IPS-NIHi11 (cell line): ENCODE results near the gene EPHA5.
A peak's percentile ranks its signal among the peaks of the same experiment; 100 is the strongest.

ENCODE experiments used
- DNase-seq: peaks from one replicate; pipeline ENCODE4 v3.0.0; 2012; ENCODE audit warnings: mixed read lengths, low spot score

EPHA5 gene

GRCh38 chr4:65670331-65671031 lies at the start of gene EPHA5:
EPHA5 (minus strand) TSS chr4:65670489; CDS start chr4:65669742, 747 bp downstream.
- DNase-seq = peak; percentile 69

- DNase-seq = no peak
Measured at GRCh38 chr4:65719635-65720034, 49.3 kb upstream of the EPHA5 start.

- DNase-seq = no peak
Measured at GRCh38 chr4:65698631-65699030, 28.3 kb upstream of the EPHA5 start.

- DNase-seq = no peak
Measured at GRCh38 chr4:65696436-65696835, 26.1 kb upstream of the EPHA5 start.

GRCh38 chr4:65671372-65671771 lies 1.1 kb upstream of the EPHA5 start:
- DNase-seq = no peak

GRCh38 chr4:65670020-65670330 lies 314 bp downstream of the EPHA5 start:
- no peak for DNase-seq

- no peak for DNase-seq
Measured at GRCh38 chr4:65669111-65670019, 924 bp downstream of the EPHA5 start.

GRCh38 chr4:65668201-65669089 lies 1.8 kb downstream of the EPHA5 start:
- no peak for DNase-seq

GRCh38 chr4:65667506-65668041 lies 2.7 kb downstream of the EPHA5 start:
- DNase-seq = no peak

GRCh38 chr4:65665771-65666523 lies 4.3 kb downstream of the EPHA5 start:
- DNase-seq = no peak

- no peak for DNase-seq
Measured at GRCh38 chr4:65661471-65661870, 8.8 kb downstream of the EPHA5 start.

- no peak for DNase-seq
Measured at GRCh38 chr4:65658117-65658516, 12.2 kb downstream of the EPHA5 start.

GRCh38 chr4:65656008-65656407 lies 14.3 kb downstream of the EPHA5 start:
- no peak for DNase-seq

- DNase-seq = no peak
Measured at GRCh38 chr4:65654976-65655375, 15.3 kb downstream of the EPHA5 start.

- DNase-seq = no peak
Measured at GRCh38 chr4:65653740-65654361, 16.4 kb downstream of the EPHA5 start.

- no peak for DNase-seq
Measured at GRCh38 chr4:65651751-65652150, 18.5 kb downstream of the EPHA5 start.

- no peak for DNase-seq
Measured at GRCh38 chr4:65651031-65651430, 19.3 kb downstream of the EPHA5 start.

GRCh38 chr4:65646136-65646535 lies 24.2 kb downstream of the EPHA5 start:
- no peak for DNase-seq

GRCh38 chr4:65645185-65645584 lies 25.1 kb downstream of the EPHA5 start:
- no peak for DNase-seq

- DNase-seq = no peak
Measured at GRCh38 chr4:65635051-65635821, 35.1 kb downstream of the EPHA5 start.
